GM23338 (cell line): ENCODE data around the gene PID1. TPM values are rescaled to one million over a fixed set of nuclear protein-coding genes. Genes with fewer than 3 reads are reported as not detected.

ENCODE experiments used
- ATAC-seq: fragments of 200-7000 bp; cut with Tn5 transposase; 3 replicates; pipeline ENCODE4 v1.9.1; 2020
- DNase-seq: peaks from one replicate; pipeline ENCODE4 v3.0.0-alpha.2; 2015; ENCODE audit warnings: low spot score
- H2AFZ ChIP-seq: fragments of 200-600 bp; sonication (generic); 2 replicates; pipeline ENCODE4 v1.8.0; 2016; ENCODE audit warnings: antibody characterized with exemption, mild to moderate bottlenecking, moderate library complexity
- H3F3A ChIP-seq: fragments of 200-600 bp; sonication (generic); replicated peaks from 2 replicates; pipeline ENCODE4 v1.8.0; 2017; ENCODE audit warnings: antibody characterized with exemption, mixed run types, low read depth
- H3K27ac ChIP-seq: fragments of 200-600 bp; sonication (generic); 2 replicates; pipeline ENCODE4 v1.6.1; 2016; ENCODE audit warnings: low read depth
- H3K27me3 ChIP-seq: fragments of 200-600 bp; sonication (generic); 2 replicates; pipeline ENCODE4 v1.8.0; 2016; ENCODE audit warnings: mild to moderate bottlenecking, mixed run types, moderate library complexity; ENCODE audit not compliant: insufficient read depth
- H3K36me3 ChIP-seq: fragments of 200-600 bp; sonication (generic); 2 replicates; pipeline ENCODE4 v1.8.0; 2016; ENCODE audit warnings: mild to moderate bottlenecking; ENCODE audit not compliant: insufficient read depth
- H3K4me1 ChIP-seq: fragments of 200-600 bp; sonication (generic); 2 replicates; pipeline ENCODE4 v1.8.0; 2016; ENCODE audit warnings: mild to moderate bottlenecking, moderate library complexity; ENCODE audit not compliant: insufficient read depth
- H3K4me2 ChIP-seq: fragments of 200-600 bp; sonication (generic); 2 replicates; pipeline ENCODE4 v1.7.1; 2017; ENCODE audit warnings: mixed run types
- H3K4me3 ChIP-seq: fragments of 200-600 bp; sonication (generic); 2 replicates; pipeline ENCODE4 v1.6.1; 2016; ENCODE audit warnings: mixed run types
- H3K79me2 ChIP-seq: fragments of 200-600 bp; sonication (generic); replicated peaks from 2 replicates; pipeline ENCODE4 v1.8.0; 2017; ENCODE audit warnings: mild to moderate bottlenecking; ENCODE audit not compliant: insufficient read depth
- H3K9me2 ChIP-seq: fragments of 200-600 bp; sonication (generic); 2 replicates; pipeline ENCODE4 v1.8.0; 2017; ENCODE audit not compliant: insufficient read depth
- H4K20me1 ChIP-seq: fragments of 200-600 bp; sonication (generic); replicated peaks from 2 replicates; pipeline ENCODE4 v1.8.0; 2017; ENCODE audit warnings: mild to moderate bottlenecking; ENCODE audit not compliant: insufficient read depth
- H3K27ac Mint-ChIP-seq: 2 replicates; pipeline ENCODE4 v1.8.0; 2020; ENCODE audit warnings: inconsistent platforms, mild to moderate bottlenecking, moderate library complexity, mixed read lengths
- H3K27me3 Mint-ChIP-seq: 3 replicates; pipeline ENCODE4 v1.8.0; 2022; ENCODE audit warnings: low read depth, mild to moderate bottlenecking, moderate library complexity, mixed read lengths, inconsistent platforms; ENCODE audit not compliant: insufficient read depth, poor library complexity
- H3K36me3 Mint-ChIP-seq: 3 replicates; pipeline ENCODE4 v1.8.0; 2021; ENCODE audit warnings: low read depth, mild to moderate bottlenecking, inconsistent platforms, moderate library complexity, mixed read lengths
- H3K4me1 Mint-ChIP-seq: 3 replicates; pipeline ENCODE4 v1.8.0; 2020; ENCODE audit warnings: mild to moderate bottlenecking, inconsistent platforms, mixed read lengths
- H3K4me3 Mint-ChIP-seq: 3 replicates; pipeline ENCODE4 v1.8.0; 2021; ENCODE audit warnings: moderate library complexity, mild to moderate bottlenecking, inconsistent platforms, mixed read lengths
- H3K9me3 Mint-ChIP-seq: 3 replicates; pipeline ENCODE4 v1.8.0; 2020; ENCODE audit warnings: moderate library complexity, mild to moderate bottlenecking, inconsistent platforms, mixed read lengths
- CREB1 ChIP-seq: fragments of 250-450 bp; sonication (Bioruptor Pico); IDR thresholded peaks from 2 replicates; pipeline ENCODE4 v1.5.0; 2020; ENCODE audit warnings: low read depth, mild to moderate bottlenecking, moderate library complexity
- polyA plus RNA-seq: library from polyadenylated mRNA; unstranded; fragments of >200 nt; fragmentation: Nextera tagmentation; extraction: Ambion mirVana; gene quantifications from 2 replicates; pipeline ENCODE4 v1.2.1, GENCODE V29; 2016
- total RNA-seq: library from RNA; depleted of rRNA; stranded (reverse); fragments of >200 nt; shearing (Covaris generic); gene quantifications from 2 replicates; pipeline ENCODE4 v1.2.3, GENCODE V29; 2014
- TF ChIP-seq, protein P1 (sequence below): fragments of 250-450 bp; sonication (Bioruptor Pico); IDR thresholded peaks from 2 replicates; pipeline ENCODE4 v1.5.0; 2020; ENCODE audit warnings: mild to moderate bottlenecking, moderate library complexity
- TF ChIP-seq, protein P2 (sequence below): IDR thresholded peaks from one replicate; pipeline ENCODE4 v1.6.1; 2018; ENCODE audit warnings: antibody characterized with exemption; ENCODE audit not compliant: unreplicated experiment
- TF ChIP-seq, protein P3 (sequence below): IDR thresholded peaks from 2 replicates; pipeline ENCODE4 v1.6.1; 2016; ENCODE audit warnings: antibody characterized with exemption

The PID1 gene
- total and polyA plus RNA-seq, 2 experiments from 2014 or later = 1.7 to 2.4 TPM

DNA sequence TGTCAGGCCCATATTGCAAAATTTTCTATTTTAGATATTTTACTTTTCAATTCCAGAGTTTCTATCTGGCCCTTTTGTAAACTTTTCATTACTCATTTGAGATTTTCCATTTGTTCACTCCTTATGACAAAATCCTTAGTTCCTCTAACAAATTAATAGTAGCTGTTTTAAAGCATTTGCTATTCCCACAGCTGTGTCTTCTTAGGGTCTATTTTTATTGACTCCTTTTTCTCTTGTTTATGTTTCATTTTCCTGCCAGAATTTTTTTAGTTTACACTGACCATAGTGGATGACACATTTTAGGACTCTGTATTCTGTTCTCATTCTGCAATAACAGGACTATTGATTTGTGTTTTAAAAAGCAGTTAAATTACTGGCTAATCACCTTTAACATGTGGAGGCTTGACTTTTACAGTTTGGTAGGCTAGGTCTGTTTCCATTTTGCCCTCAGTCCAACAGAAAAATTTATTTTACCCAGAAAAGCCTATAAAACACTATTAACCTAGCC is 30.0 kb downstream of the PID1 start (continued):
- TF ChIP-seq, protein P1, sequence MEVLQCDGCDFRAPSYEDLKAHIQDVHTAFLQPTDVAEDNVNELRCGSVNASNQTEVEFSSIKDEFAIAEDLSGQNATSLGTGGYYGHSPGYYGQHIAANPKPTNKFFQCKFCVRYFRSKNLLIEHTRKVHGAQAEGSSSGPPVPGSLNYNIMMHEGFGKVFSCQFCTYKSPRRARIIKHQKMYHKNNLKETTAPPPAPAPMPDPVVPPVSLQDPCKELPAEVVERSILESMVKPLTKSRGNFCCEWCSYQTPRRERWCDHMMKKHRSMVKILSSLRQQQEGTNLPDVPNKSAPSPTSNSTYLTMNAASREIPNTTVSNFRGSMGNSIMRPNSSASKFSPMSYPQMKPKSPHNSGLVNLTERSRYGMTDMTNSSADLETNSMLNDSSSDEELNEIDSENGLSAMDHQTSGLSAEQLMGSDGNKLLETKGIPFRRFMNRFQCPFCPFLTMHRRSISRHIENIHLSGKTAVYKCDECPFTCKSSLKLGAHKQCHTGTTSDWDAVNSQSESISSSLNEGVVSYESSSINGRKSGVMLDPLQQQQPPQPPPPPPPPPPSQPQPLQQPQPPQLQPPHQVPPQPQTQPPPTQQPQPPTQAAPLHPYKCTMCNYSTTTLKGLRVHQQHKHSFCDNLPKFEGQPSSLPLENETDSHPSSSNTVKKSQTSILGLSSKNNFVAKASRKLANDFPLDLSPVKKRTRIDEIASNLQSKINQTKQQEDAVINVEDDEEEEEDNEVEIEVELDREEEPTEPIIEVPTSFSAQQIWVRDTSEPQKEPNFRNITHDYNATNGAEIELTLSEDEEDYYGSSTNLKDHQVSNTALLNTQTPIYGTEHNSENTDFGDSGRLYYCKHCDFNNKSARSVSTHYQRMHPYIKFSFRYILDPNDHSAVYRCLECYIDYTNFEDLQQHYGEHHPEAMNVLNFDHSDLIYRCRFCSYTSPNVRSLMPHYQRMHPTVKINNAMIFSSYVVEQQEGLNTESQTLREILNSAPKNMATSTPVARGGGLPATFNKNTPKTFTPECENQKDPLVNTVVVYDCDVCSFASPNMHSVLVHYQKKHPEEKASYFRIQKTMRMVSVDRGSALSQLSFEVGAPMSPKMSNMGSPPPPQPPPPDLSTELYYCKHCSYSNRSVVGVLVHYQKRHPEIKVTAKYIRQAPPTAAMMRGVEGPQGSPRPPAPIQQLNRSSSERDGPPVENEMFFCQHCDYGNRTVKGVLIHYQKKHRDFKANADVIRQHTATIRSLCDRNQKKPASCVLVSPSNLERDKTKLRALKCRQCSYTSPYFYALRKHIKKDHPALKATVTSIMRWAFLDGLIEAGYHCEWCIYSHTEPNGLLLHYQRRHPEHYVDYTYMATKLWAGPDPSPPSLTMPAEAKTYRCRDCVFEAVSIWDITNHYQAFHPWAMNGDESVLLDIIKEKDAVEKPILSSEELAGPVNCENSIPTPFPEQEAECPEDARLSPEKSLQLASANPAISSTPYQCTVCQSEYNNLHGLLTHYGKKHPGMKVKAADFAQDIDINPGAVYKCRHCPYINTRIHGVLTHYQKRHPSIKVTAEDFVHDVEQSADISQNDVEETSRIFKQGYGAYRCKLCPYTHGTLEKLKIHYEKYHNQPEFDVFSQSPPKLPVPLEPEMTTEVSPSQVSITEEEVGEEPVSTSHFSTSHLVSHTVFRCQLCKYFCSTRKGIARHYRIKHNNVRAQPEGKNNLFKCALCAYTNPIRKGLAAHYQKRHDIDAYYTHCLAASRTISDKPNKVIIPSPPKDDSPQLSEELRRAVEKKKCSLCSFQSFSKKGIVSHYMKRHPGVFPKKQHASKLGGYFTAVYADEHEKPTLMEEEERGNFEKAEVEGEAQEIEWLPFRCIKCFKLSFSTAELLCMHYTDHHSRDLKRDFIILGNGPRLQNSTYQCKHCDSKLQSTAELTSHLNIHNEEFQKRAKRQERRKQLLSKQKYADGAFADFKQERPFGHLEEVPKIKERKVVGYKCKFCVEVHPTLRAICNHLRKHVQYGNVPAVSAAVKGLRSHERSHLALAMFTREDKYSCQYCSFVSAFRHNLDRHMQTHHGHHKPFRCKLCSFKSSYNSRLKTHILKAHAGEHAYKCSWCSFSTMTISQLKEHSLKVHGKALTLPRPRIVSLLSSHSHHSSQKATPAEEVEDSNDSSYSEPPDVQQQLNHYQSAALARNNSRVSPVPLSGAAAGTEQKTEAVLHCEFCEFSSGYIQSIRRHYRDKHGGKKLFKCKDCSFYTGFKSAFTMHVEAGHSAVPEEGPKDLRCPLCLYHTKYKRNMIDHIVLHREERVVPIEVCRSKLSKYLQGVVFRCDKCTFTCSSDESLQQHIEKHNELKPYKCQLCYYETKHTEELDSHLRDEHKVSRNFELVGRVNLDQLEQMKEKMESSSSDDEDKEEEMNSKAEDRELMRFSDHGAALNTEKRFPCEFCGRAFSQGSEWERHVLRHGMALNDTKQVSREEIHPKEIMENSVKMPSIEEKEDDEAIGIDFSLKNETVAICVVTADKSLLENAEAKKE (CRISPR knock-in tag) = no peak

DNA sequence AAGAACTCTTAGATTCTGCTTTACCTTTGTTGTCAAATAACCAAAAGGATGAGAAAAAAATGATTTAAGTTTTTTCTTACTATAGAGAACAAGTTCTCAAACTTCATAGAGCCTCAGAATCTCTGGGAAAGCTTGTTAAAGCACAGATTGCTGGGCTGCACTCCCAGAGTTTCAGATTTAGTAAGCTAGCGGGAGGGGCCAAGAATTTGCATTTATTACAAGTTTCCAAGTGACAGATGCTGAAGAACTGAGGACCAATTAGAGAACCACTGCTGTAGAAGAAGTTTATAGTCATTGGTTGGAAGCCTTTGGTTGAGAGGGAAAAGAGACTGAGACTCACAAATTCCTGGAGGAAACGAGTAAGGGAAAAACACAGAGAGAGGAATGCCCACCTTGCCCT is 32.1 kb downstream of the PID1 start:
- Histone ChIP-seq H3K4me2 (no peak overlapping the region), H3K9me2 (0 out of 2 replicates have a peak, but pooled peaks cover 2% of the 10 kb centered on the region), H3K4me3 (no peak overlapping the region), H3F3A (no peaks in the 10 kb centered on the region), H3K27ac (no peak overlapping the region), H3K4me1 (no peaks in the 10 kb centered on the region), H3K27me3 (no peaks in the 10 kb centered on the region), H3K36me3 (no peaks in the 10 kb centered on the region), H4K20me1 (no peaks in the 10 kb centered on the region), H3K79me2 (no peaks in the 10 kb centered on the region), H2AFZ (no peak overlapping the region)
- DNase-seq (no peak), ATAC-seq (no peak)
- H3K4me1 Mint-ChIP-seq = peaks cover 4% of the 10 kb centered on the region; the same call in 1 of the 3 replicates
- H3K4me3 Mint-ChIP-seq = no peak overlapping the region
- H3K36me3 Mint-ChIP-seq = peaks cover 35% of the 10 kb centered on the region
- peaks cover 3% of the 10 kb centered on the region for H3K27me3 Mint-ChIP-seq
- H3K9me3 Mint-ChIP-seq = peaks cover 36% of the 10 kb centered on the region
- no peak overlapping the region for H3K27ac Mint-ChIP-seq
- TF ChIP-seq CREB1 (CRISPR knock-in tag) = no peak
- TF ChIP-seq, protein P2, sequence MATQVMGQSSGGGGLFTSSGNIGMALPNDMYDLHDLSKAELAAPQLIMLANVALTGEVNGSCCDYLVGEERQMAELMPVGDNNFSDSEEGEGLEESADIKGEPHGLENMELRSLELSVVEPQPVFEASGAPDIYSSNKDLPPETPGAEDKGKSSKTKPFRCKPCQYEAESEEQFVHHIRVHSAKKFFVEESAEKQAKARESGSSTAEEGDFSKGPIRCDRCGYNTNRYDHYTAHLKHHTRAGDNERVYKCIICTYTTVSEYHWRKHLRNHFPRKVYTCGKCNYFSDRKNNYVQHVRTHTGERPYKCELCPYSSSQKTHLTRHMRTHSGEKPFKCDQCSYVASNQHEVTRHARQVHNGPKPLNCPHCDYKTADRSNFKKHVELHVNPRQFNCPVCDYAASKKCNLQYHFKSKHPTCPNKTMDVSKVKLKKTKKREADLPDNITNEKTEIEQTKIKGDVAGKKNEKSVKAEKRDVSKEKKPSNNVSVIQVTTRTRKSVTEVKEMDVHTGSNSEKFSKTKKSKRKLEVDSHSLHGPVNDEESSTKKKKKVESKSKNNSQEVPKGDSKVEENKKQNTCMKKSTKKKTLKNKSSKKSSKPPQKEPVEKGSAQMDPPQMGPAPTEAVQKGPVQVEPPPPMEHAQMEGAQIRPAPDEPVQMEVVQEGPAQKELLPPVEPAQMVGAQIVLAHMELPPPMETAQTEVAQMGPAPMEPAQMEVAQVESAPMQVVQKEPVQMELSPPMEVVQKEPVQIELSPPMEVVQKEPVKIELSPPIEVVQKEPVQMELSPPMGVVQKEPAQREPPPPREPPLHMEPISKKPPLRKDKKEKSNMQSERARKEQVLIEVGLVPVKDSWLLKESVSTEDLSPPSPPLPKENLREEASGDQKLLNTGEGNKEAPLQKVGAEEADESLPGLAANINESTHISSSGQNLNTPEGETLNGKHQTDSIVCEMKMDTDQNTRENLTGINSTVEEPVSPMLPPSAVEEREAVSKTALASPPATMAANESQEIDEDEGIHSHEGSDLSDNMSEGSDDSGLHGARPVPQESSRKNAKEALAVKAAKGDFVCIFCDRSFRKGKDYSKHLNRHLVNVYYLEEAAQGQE = no peak
- TF ChIP-seq, protein P3, sequence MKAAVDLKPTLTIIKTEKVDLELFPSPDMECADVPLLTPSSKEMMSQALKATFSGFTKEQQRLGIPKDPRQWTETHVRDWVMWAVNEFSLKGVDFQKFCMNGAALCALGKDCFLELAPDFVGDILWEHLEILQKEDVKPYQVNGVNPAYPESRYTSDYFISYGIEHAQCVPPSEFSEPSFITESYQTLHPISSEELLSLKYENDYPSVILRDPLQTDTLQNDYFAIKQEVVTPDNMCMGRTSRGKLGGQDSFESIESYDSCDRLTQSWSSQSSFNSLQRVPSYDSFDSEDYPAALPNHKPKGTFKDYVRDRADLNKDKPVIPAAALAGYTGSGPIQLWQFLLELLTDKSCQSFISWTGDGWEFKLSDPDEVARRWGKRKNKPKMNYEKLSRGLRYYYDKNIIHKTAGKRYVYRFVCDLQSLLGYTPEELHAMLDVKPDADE = no peak
